Endothelial cell of umbilical vein (primary cell): ENCODE measurements around the gene GNA12. TPM values are rescaled to one million over a fixed set of nuclear protein-coding genes. Genes with fewer than 3 reads are reported as not detected.

ENCODE experiments used
- BruUV-seq: library from RNA; stranded (reverse); fragments of 400-500 nt; replicated peaks from 2 replicates; lab custom pipeline; 2021; lab: Mats Ljungman, UMichigan
- CTCF ChIA-PET: fragments of 300-600, 350-600 bp; sonication (Branson Sonifier 250); formaldehyde crosslinking; loops from one replicate; lab custom pipeline; 2021; ENCODE audit warnings: antibody characterized with exemption, inconsistent platforms; lab: Charles Lee
- POLR2A ChIA-PET: fragments of 300-600, 350-600 bp; sonication (Branson Sonifier 250); formaldehyde crosslinking; loops from one replicate; lab custom pipeline; 2021; ENCODE audit warnings: antibody characterized with exemption, inconsistent platforms; lab: Charles Lee
- DNase-seq: peaks from one replicate; pipeline ENCODE4 v3.0.0-alpha.2; 2011; ENCODE audit warnings: low read depth, low spot score
- FAIRE-seq: peaks from 2 replicates; lab custom pipeline; 2011; peaks lifted over from hg19 to GRCh38; lab: Jason Lieb, UNC
- H2AFZ ChIP-seq: 2 replicates; pipeline ENCODE4 v1.6.0; 2012; ENCODE audit warnings: low read depth, low read length, control low read depth, inconsistent platforms
- H3K27ac ChIP-seq: 2 replicates; pipeline ENCODE4 v1.5.1; 2011; ENCODE audit warnings: low read depth, mild to moderate bottlenecking, control low read depth, low read length, moderate library complexity; ENCODE audit not compliant: insufficient read depth
- H3K27me3 ChIP-seq, 2 experiments: 2 replicates each; pipeline versions ENCODE4 v1.6.0 to v1.6.1; 2011; ENCODE audit warnings: low read length in 2 of 2, mixed read lengths in 1 of 2; ENCODE audit not compliant: control insufficient read depth in 2 of 2, insufficient read depth in 2 of 2
- H3K36me3 ChIP-seq, 2 experiments: 2 replicates in 1 of 2; 3 replicates in 1 of 2; pipeline ENCODE4 v1.5.1; 2011; ENCODE audit warnings: low read length in 2 of 2, mild to moderate bottlenecking in 1 of 2, moderate library complexity in 1 of 2; ENCODE audit not compliant: control insufficient read depth in 2 of 2, insufficient read depth in 2 of 2; ENCODE audit errors: extremely low read depth in 1 of 2
- H3K4me1 ChIP-seq: 3 replicates; pipeline ENCODE4 v1.5.1; 2011; ENCODE audit warnings: mild to moderate bottlenecking, low read length; ENCODE audit not compliant: control insufficient read depth, insufficient read depth; ENCODE audit errors: extremely low read depth
- H3K4me2 ChIP-seq: 2 replicates; pipeline ENCODE4 v1.6.1; 2011; ENCODE audit warnings: low read length, control low read depth, mixed read lengths; ENCODE audit not compliant: insufficient read depth
- H3K4me3 ChIP-seq, 3 experiments: fragments of 200-600 bp in 1 of 3; sonication (generic), shearing (Covaris generic) in 1 of 3; replicated peaks in 1 of 3; 2 replicates each; pipeline ENCODE4 v1.5.1; 2011 to 2016; ENCODE audit warnings: control low read depth in 3 of 3, low read length in 3 of 3, mild to moderate bottlenecking in 2 of 3, inconsistent platforms in 1 of 3, low read depth in 1 of 3, moderate library complexity in 1 of 3; ENCODE audit not compliant: insufficient read depth in 1 of 3
- H3K79me2 ChIP-seq: 2 replicates; pipeline ENCODE4 v1.6.0; 2012; ENCODE audit warnings: low read length, inconsistent platforms; ENCODE audit not compliant: control insufficient read depth, insufficient read depth
- H3K9ac ChIP-seq: replicated peaks from 2 replicates; pipeline ENCODE3; 2011; ENCODE audit warnings: low read length, control low read depth; ENCODE audit not compliant: insufficient read depth; ENCODE audit errors: extremely low read depth
- H3K9me1 ChIP-seq: replicated peaks from 3 replicates; pipeline ENCODE4 v1.6.0; 2011; ENCODE audit warnings: mild to moderate bottlenecking, low read length; ENCODE audit not compliant: control insufficient read depth, insufficient read depth; ENCODE audit errors: extremely low read depth
- H3K9me3 ChIP-seq: replicated peaks from 2 replicates; pipeline ENCODE4 v1.5.1; 2012; ENCODE audit warnings: low read length, inconsistent platforms; ENCODE audit not compliant: control insufficient read depth, insufficient read depth
- H4K20me1 ChIP-seq: replicated peaks from 2 replicates; pipeline ENCODE3; 2011; ENCODE audit warnings: mild to moderate bottlenecking, low read length; ENCODE audit not compliant: control insufficient read depth, insufficient read depth; ENCODE audit errors: extremely low read depth
- CTCF ChIP-seq, 2 donors: IDR thresholded peaks; 1 replicate in 1 of 2; 2 replicates in 1 of 2; pipeline ENCODE4 v1.5.1; 2011; ENCODE audit warnings: low read length in 2 of 2, mild to moderate bottlenecking in 2 of 2, moderate library complexity in 2 of 2, control low read depth in 1 of 2, inconsistent platforms in 1 of 2, low read depth in 1 of 2; ENCODE audit not compliant: insufficient read depth in 1 of 2; ENCODE audit errors: extremely low read depth in 1 of 2
- EZH2 ChIP-seq: IDR thresholded peaks from 2 replicates; pipeline ENCODE4 v1.6.1; 2012; ENCODE audit warnings: borderline replicate concordance, low read depth, mild to moderate bottlenecking, moderate library complexity, low read length, inconsistent platforms; ENCODE audit not compliant: severe bottlenecking
- FOS ChIP-seq: IDR thresholded peaks from 2 replicates; pipeline ENCODE4 v1.6.1; 2011; ENCODE audit warnings: mild to moderate bottlenecking, low read length, moderate library complexity, borderline replicate concordance; ENCODE audit not compliant: insufficient read depth
- GATA2 ChIP-seq: IDR thresholded peaks from 2 replicates; pipeline ENCODE4 v1.7.0; 2011; ENCODE audit warnings: low read depth, mild to moderate bottlenecking, moderate library complexity, mixed read lengths, low read length; ENCODE audit not compliant: insufficient read length, insufficient read depth
- JUN ChIP-seq: IDR thresholded peaks from 2 replicates; pipeline ENCODE4 v1.6.1; 2011; ENCODE audit warnings: borderline replicate concordance, low read depth; ENCODE audit not compliant: insufficient read length, insufficient read depth
- MAX ChIP-seq: IDR thresholded peaks from 2 replicates; pipeline ENCODE4 v1.6.1; 2011; ENCODE audit not compliant: insufficient read depth, insufficient read length
- MYC ChIP-seq: IDR thresholded peaks from one replicate; pipeline ENCODE4 v1.6.1; 2011; ENCODE audit warnings: mild to moderate bottlenecking, low read depth, low read length
- POLR2A ChIP-seq: IDR thresholded peaks from 2 replicates; pipeline ENCODE4 v1.6.1; 2012; ENCODE audit warnings: low read depth, mild to moderate bottlenecking, control low read depth, low read length
- POLR2AphosphoS5 ChIP-seq: IDR thresholded peaks from 2 replicates; pipeline ENCODE4 v1.6.1; 2012; ENCODE audit warnings: low read depth, mild to moderate bottlenecking, control low read depth, low read length, moderate library complexity; ENCODE audit not compliant: insufficient read depth
- dilution Hi-C: fragments of 300-500 bp; cut with MboI; formaldehyde crosslinking; loops from one replicate; pipeline ENCODE4 v1.15.0; 2019; ENCODE audit warnings: low sequenced_read_pairs; ENCODE audit not compliant: extremely low pct_ligation_motif_present
- intact Hi-C: fragments of 100-400 bp; cut with micrococcal nuclease; formaldehyde crosslinking; loops from one replicate; pipeline ENCODE4 v1.10.0; 2022
- polyA plus RNA-seq, 4 experiments: library from polyadenylated mRNA; depleted of rRNA in 3 of 4; stranded (reverse) in 3 of 4; unstranded in 1 of 4; fragments of >200 nt; gene quantifications; 2 replicates each; pipeline versions ENCODE4 v1.2.1 to v1.2.3, GENCODE V29; 2011 to 2012; ENCODE audit warnings: missing spikeins in 1 of 4
- total RNA-seq: library from RNA; stranded (reverse); gene quantifications from 2 replicates; pipeline ENCODE4 v1.2.3, GENCODE V29; 2021

Gene GNA12
- total and polyA plus RNA-seq, 2 donors (not counting 3 experiments of a cell fraction or from before 2014, with no cell fraction given): 63.0 to 75.1 TPM

GRCh38 chr7:2851497-2851896, 7.4 kb upstream of the GNA12 start:
- Histone ChIP-seq H3K4me3 (no peak overlapping the region), H3K36me3 (no peaks in the 10 kb centered on the region), H4K20me1 (no peaks in the 10 kb centered on the region), H3K9me3 (no peaks in the 10 kb centered on the region), H3K4me2 (no peak overlapping the region), H3K27ac (no peak overlapping the region), H3K9me1 (no peaks in the 10 kb centered on the region), H2AFZ (no peak overlapping the region), H3K27me3 (no peaks in the 10 kb centered on the region), H3K4me1 (no peaks in the 10 kb centered on the region), H3K79me2 (no peaks in the 10 kb centered on the region), H3K9ac (no peak overlapping the region)
- dilution Hi-C loops: no loop called here
- ChIA-PET POLR2A (no interaction called here), CTCF (interaction anchor here (1.2 to 1.6 kb wide), 2 partner anchors 11 to 142 kb away, joined by 3 to 6 read pairs; no protein-coding TSS in a partner anchor)
- FAIRE-seq (no peak), DNase-seq (no peak)
- intact Hi-C loops: no loop called here
- BruUV-seq: no TSS peak
- TF ChIP-seq EZH2 (no peak), MYC (no peak), FOS (no peak), MAX (no peak), GATA2 (no peak), CTCF (IDR thresholded peaks at IDR 0.05; ENCODE audit: extremely low read depth in 1 of 2, insufficient read depth in 1 of 2, low read depth in 1 of 2, low read length in 2 of 2) (no peak), POLR2A (no peak), JUN (no peak), POLR2AphosphoS5 (no peak)
